K562 (cell line): ENCODE measurements around the gene NELL1.

Experiments
- ESRRA ChIP-seq: fragments of 450-650 bp; IDR thresholded peaks from 2 replicates; pipeline ENCODE4 v1.6.1; 2014; ENCODE audit warnings: low read depth, mild to moderate bottlenecking, moderate library complexity, borderline replicate concordance
- FOXK2 ChIP-seq, 2 experiments: fragments of 450-650 bp; IDR thresholded peaks in 1 of 2; conservative IDR thresholded peaks in 1 of 2; 2 replicates each; pipeline ENCODE4 v1.6.1; 2016; ENCODE audit warnings: low read depth in 2 of 2, mild to moderate bottlenecking in 1 of 2
- ZBTB49 ChIP-seq: sonication (generic); formaldehyde crosslinking; IDR thresholded peaks from 2 replicates; pipeline ENCODE4 v1.8.0; 2022; ENCODE audit warnings: missing genetic modification reagents, mild to moderate bottlenecking, borderline replicate concordance
- ZNF24 ChIP-seq: fragments of 450-650 bp; IDR thresholded peaks from 2 replicates; pipeline ENCODE4 v1.6.1; 2016
- ZNF384 ChIP-seq: IDR thresholded peaks from 2 replicates; pipeline ENCODE4 v1.6.1; 2012; ENCODE audit warnings: low read depth, low read length, improper control_type of control experiment
- TF ChIP-seq, protein P1 (sequence below), 2 experiments: IDR thresholded peaks; 2 replicates each; pipeline ENCODE4 v1.6.1; 2012; ENCODE audit warnings: improper control_type of control experiment in 2 of 2, low read depth in 2 of 2, low read length in 2 of 2, borderline replicate concordance in 1 of 2

GRCh38 chr11:21088930-21089329 is 419.5 kb downstream of the NELL1 start:
- TF ChIP-seq ESRRA = no peak
- no peak for TF ChIP-seq ZBTB49
- TF ChIP-seq, protein P1, sequence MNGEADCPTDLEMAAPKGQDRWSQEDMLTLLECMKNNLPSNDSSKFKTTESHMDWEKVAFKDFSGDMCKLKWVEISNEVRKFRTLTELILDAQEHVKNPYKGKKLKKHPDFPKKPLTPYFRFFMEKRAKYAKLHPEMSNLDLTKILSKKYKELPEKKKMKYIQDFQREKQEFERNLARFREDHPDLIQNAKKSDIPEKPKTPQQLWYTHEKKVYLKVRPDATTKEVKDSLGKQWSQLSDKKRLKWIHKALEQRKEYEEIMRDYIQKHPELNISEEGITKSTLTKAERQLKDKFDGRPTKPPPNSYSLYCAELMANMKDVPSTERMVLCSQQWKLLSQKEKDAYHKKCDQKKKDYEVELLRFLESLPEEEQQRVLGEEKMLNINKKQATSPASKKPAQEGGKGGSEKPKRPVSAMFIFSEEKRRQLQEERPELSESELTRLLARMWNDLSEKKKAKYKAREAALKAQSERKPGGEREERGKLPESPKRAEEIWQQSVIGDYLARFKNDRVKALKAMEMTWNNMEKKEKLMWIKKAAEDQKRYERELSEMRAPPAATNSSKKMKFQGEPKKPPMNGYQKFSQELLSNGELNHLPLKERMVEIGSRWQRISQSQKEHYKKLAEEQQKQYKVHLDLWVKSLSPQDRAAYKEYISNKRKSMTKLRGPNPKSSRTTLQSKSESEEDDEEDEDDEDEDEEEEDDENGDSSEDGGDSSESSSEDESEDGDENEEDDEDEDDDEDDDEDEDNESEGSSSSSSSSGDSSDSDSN (IDR thresholded peaks at IDR 0.05; ENCODE audit: borderline replicate concordance in 1 of 2, low read depth in 2 of 2, low read length in 2 of 2) = no peak
- TF ChIP-seq ZNF384 = no peak
- no peak for TF ChIP-seq ZNF24
- TF ChIP-seq FOXK2 (conservative IDR thresholded peaks at IDR 0.05 in 1 of 2, IDR thresholded peaks at IDR 0.05 in 1 of 2; ENCODE audit: low read depth in 2 of 2) = no peak
